ENCODE results near the gene SRRM3.

- TF ChIP-seq TAF1 (IDR thresholded peaks at IDR 0.05; ENCODE audit: control insufficient read depth, extremely low read depth, insufficient read depth, low read length, severe bottlenecking) (no peak), E2F6 (IDR thresholded peaks at IDR 0.05; ENCODE audit: borderline replicate concordance in 1 of 2, extremely low read depth in 1 of 2, insufficient read depth in 1 of 2, insufficient read length in 1 of 2, low read depth in 1 of 2, low read length in 1 of 2, poor library complexity in 1 of 2, severe bottlenecking in 1 of 2) (no peak), CTCF (IDR thresholded peaks at IDR 0.05 in 2 of 3, conservative IDR thresholded peaks at IDR 0.05 in 1 of 3; ENCODE audit: insufficient read depth in 2 of 3, low read depth in 1 of 3, low read length in 3 of 3) (no peak), EZH2 (IDR thresholded peaks at IDR 0.05; ENCODE audit: borderline replicate concordance, low read depth, low read length) (no peak), SOX6 (IDR thresholded peaks at IDR 0.05) (no peak), SMARCA4 (IDR thresholded peaks at IDR 0.05) (no peak), POLR2A (conservative IDR thresholded peaks at IDR 0.05) (no peak), AFF1 (IDR thresholded peaks at IDR 0.05; ENCODE audit: low read depth in 1 of 2, partially characterized antibody in 2 of 2) (no peak), JUNB (CRISPR knock-in tag; conservative IDR thresholded peaks at IDR 0.05) (no peak), IRF2 (CRISPR knock-in tag; IDR thresholded peaks at IDR 0.05) (no peak), EP300 (IDR thresholded peaks at IDR 0.05; ENCODE audit: low read length) (no peak), PTBP1 (IDR thresholded peaks at IDR 0.05; ENCODE audit: low read depth, low read length) (no peak)
Observed at GRCh38 chr7:76254781-76255180, 53.1 kb downstream of the SRRM3 start.

Measured in K562 (cell line).